Hepatocyte (in vitro differentiated cells): Measurements from ENCODE around the gene PDZRN4. TPM values are rescaled to one million over a fixed set of nuclear protein-coding genes. Genes with fewer than 3 reads are reported as not detected.

ENCODE experiments used
- DNase-seq: peaks from one replicate; pipeline ENCODE4 v3.0.0-alpha.2; 2016; ENCODE audit warnings: low spot score
- H2AFZ ChIP-seq: fragments of 200-600 bp; sonication (generic); 2 replicates; pipeline ENCODE4 v1.6.0; 2016; ENCODE audit warnings: antibody characterized with exemption, mild to moderate bottlenecking
- H3K27ac ChIP-seq: fragments of 200-600 bp; sonication (generic); 2 replicates; pipeline ENCODE4 v1.5.1; 2016; ENCODE audit warnings: mild to moderate bottlenecking
- H3K27me3 ChIP-seq: fragments of 200-600 bp; sonication (generic); 2 replicates; pipeline ENCODE4 v1.6.1; 2016
- H3K36me3 ChIP-seq: fragments of 200-600 bp; sonication (generic); replicated peaks from 2 replicates; pipeline ENCODE4 v1.5.1; 2016; ENCODE audit warnings: low read depth; ENCODE audit not compliant: insufficient read depth
- H3K4me1 ChIP-seq: fragments of 200-600 bp; sonication (generic); 2 replicates; pipeline ENCODE4 v1.5.1; 2016; ENCODE audit warnings: mild to moderate bottlenecking, moderate library complexity; ENCODE audit not compliant: insufficient read depth
- H3K4me2 ChIP-seq: fragments of 200-600 bp; sonication (generic); 2 replicates; pipeline ENCODE4 v1.6.0; 2016
- H3K4me3 ChIP-seq: fragments of 200-600 bp; sonication (generic); 2 replicates; pipeline ENCODE4 v1.5.1; 2016; ENCODE audit warnings: mild to moderate bottlenecking
- H3K79me2 ChIP-seq: fragments of 200-600 bp; sonication (generic); 2 replicates; pipeline ENCODE4 v1.6.0; 2017; ENCODE audit warnings: mild to moderate bottlenecking
- H3K9me2 ChIP-seq: fragments of 200-600 bp; sonication (generic); replicated peaks from 2 replicates; pipeline ENCODE4 v1.6.0; 2017; ENCODE audit warnings: mild to moderate bottlenecking; ENCODE audit not compliant: insufficient read depth
- H3K9me3 ChIP-seq: fragments of 200-600 bp; sonication (generic); 2 replicates; pipeline ENCODE4 v1.5.1; 2016; ENCODE audit warnings: low read depth, mild to moderate bottlenecking
- H4K20me1 ChIP-seq: fragments of 200-600 bp; sonication (generic); 2 replicates; pipeline ENCODE4 v1.6.0; 2016; ENCODE audit warnings: mild to moderate bottlenecking; ENCODE audit not compliant: insufficient read depth, poor library complexity, severe bottlenecking
- CTCF ChIP-seq: fragments of 200-600 bp; sonication (generic); IDR thresholded peaks from 2 replicates; pipeline ENCODE4 v1.5.1; 2016; ENCODE audit warnings: antibody characterized with exemption, mild to moderate bottlenecking; ENCODE audit not compliant: poor library complexity
- EZH2 ChIP-seq: fragments of 200-600 bp; sonication (generic); IDR thresholded peaks from 2 replicates; pipeline ENCODE4 v1.6.1; 2016; ENCODE audit warnings: antibody characterized with exemption, mild to moderate bottlenecking, borderline replicate concordance
- EZH2phosphoT487 ChIP-seq: fragments of 200-600 bp; sonication (generic); IDR thresholded peaks from one replicate; pipeline ENCODE4 v1.6.1; 2018; ENCODE audit warnings: antibody characterized with exemption, mild to moderate bottlenecking, low read depth, moderate library complexity; ENCODE audit not compliant: unreplicated experiment, severe bottlenecking
- WGBS: methylation state at CpG from one replicate; pipeline ENCODE4 v1.1.6; 2016; ENCODE audit warnings: low lambda C conversion rate; ENCODE audit errors: missing lambda C conversion rate; 5-methylcytosine and 5-hydroxymethylcytosine counted together
- polyA plus RNA-seq: library from polyadenylated mRNA; unstranded; fragments of >200 nt; fragmentation: Nextera tagmentation; extraction: Ambion mirVana; gene quantifications from 2 replicates; pipeline ENCODE4 v1.2.1, GENCODE V29; 2016
- total RNA-seq: library from RNA; depleted of rRNA; stranded (reverse); fragments of >200 nt; gene quantifications from 2 replicates; pipeline ENCODE4 v1.2.3, GENCODE V29; 2014

Gene PDZRN4
- total and polyA plus RNA-seq, 2 experiments from 2014 or later: 2.2 to 2.3 TPM

- H3K9me3 ChIP-seq: no peaks in the 10 kb centered on the region
- DNase-seq: peak; percentile 52
- no peak for TF ChIP-seq EZH2phosphoT487
- TF ChIP-seq EZH2: no peak
- TF ChIP-seq CTCF: no peak
- H4K20me1 ChIP-seq: no peaks in the 10 kb centered on the region
- H3K79me2 ChIP-seq: no peaks in the 10 kb centered on the region
- H2AFZ ChIP-seq: no peak overlapping the region
- H3K4me1 ChIP-seq: no peaks in the 10 kb centered on the region
- H3K4me3 ChIP-seq: no peak overlapping the region
- peak overlapping the region; percentile 3 for H3K27ac ChIP-seq
- H3K9me2 ChIP-seq: no peaks in the 10 kb centered on the region
- H3K36me3 ChIP-seq: no peaks in the 10 kb centered on the region
- no peak overlapping the region for H3K4me2 ChIP-seq
- H3K27me3 ChIP-seq: no peaks in the 10 kb centered on the region
These were observed 254.8 kb downstream of the PDZRN4 start for GRCh38 chr12:41442896-41443295.

GRCh38 chr12:41443690-41444089 lies 255.6 kb downstream of the PDZRN4 start:
- H4K20me1 ChIP-seq: no peaks in the 10 kb centered on the region
- no peak for DNase-seq
- H3K4me1 ChIP-seq: no peaks in the 10 kb centered on the region
- H3K27ac ChIP-seq: no peak overlapping the region
- H3K79me2 ChIP-seq: no peaks in the 10 kb centered on the region
- no peaks in the 10 kb centered on the region for H3K9me2 ChIP-seq
- no peak overlapping the region for H3K4me3 ChIP-seq
- TF ChIP-seq EZH2 (no peak), EZH2phosphoT487 (no peak), CTCF (no peak)
- 58% methylated on average over 2 of the region's 2 CpGs for WGBS
- no peaks in the 10 kb centered on the region for H3K36me3 ChIP-seq
- no peak overlapping the region for H3K4me2 ChIP-seq
- no peaks in the 10 kb centered on the region for H3K27me3 ChIP-seq
- no peaks in the 10 kb centered on the region for H3K9me3 ChIP-seq
- no peak overlapping the region for H2AFZ ChIP-seq

GRCh38 chr12:41452838-41453407 lies 264.8 kb downstream of the PDZRN4 start:
- no peak for DNase-seq
- H3K9me2 ChIP-seq: no peaks in the 10 kb centered on the region
- no peaks in the 10 kb centered on the region for H3K79me2 ChIP-seq
- H3K4me1 ChIP-seq: no peaks in the 10 kb centered on the region
- no peak overlapping the region for H3K4me3 ChIP-seq
- H3K27me3 ChIP-seq: no peaks in the 10 kb centered on the region
- no peak overlapping the region for H2AFZ ChIP-seq
- no peak overlapping the region for H3K4me2 ChIP-seq
- TF ChIP-seq CTCF (no peak), EZH2phosphoT487 (no peak), EZH2 (no peak)
- H3K36me3 ChIP-seq: no peaks in the 10 kb centered on the region
- 75% methylated on average over 6 of the region's 6 CpGs for WGBS
- no peak overlapping the region for H3K27ac ChIP-seq
- no peaks in the 10 kb centered on the region for H4K20me1 ChIP-seq
- no peaks in the 10 kb centered on the region for H3K9me3 ChIP-seq

GRCh38 chr12:41453409-41453808 lies 265.3 kb downstream of the PDZRN4 start:
- H3K36me3 ChIP-seq: no peaks in the 10 kb centered on the region
- WGBS: 88% methylated on average over 4 of the region's 4 CpGs
- no peaks in the 10 kb centered on the region for H3K9me3 ChIP-seq
- no peak overlapping the region for H2AFZ ChIP-seq
- no peak overlapping the region for H3K4me3 ChIP-seq
- no peaks in the 10 kb centered on the region for H3K4me1 ChIP-seq
- no peaks in the 10 kb centered on the region for H3K79me2 ChIP-seq
- TF ChIP-seq EZH2: no peak
- TF ChIP-seq CTCF: no peak
- TF ChIP-seq EZH2phosphoT487: no peak
- no peaks in the 10 kb centered on the region for H3K27me3 ChIP-seq
- no peaks in the 10 kb centered on the region for H4K20me1 ChIP-seq
- no peak overlapping the region for H3K4me2 ChIP-seq
- H3K9me2 ChIP-seq: no peaks in the 10 kb centered on the region
- no peak for DNase-seq
- H3K27ac ChIP-seq: no peak overlapping the region
